ENCODE measurements around the gene ATN1.

- no peak for TF ChIP-seq CTCF (IDR thresholded peaks at IDR 0.05; ENCODE audit: low read depth, low read length, poor library complexity, severe bottlenecking)
- no peak for TF ChIP-seq EZH2phosphoT487 (IDR thresholded peaks at IDR 0.05; ENCODE audit: borderline replicate concordance, low read length)
Measured at GRCh38 chr12:6946033-6946919, 18.5 kb downstream of the ATN1 start.

Data from DOHH2 (cell line).